Activated naive CD4-positive, alpha-beta T cell treated with Interleukin-2 at 50 U/mL for 16 hours (primary cell): ENCODE data around the gene NXN.
"Not testable (repeated sequence)": the region's sequence is repeated elsewhere in the genome, so short reads cannot be mapped to it uniquely, and the experiment has no call there.

Source experiments
- DNase-seq: peaks from one replicate; pipeline ENCODE4 v3.0.0-alpha.2; 2020

Gene NXN

DNA sequence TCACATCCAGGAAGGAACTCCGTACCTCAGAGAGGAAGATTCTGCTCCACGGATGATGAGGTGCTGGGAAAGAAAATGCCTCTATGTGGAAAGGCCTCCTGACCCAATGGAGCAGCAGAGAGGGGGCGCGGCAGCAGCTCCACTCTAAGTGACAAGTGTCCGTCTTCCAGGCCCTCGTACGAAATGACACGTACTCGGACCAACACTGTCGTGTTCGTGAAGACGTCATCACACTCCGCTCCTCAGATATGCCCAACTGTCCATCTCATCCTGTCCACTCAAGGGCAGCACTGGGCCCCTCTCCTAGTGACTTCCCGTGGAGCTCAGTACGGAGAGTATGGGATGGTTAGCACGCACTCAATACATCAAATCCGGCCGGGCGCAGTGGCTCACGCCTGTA is 165.2 kb downstream of the NXN start:
- DNase-seq: no peak

- DNase-seq: no peak
These were observed 166.9 kb downstream of the NXN start for GRCh38 chr17:812638-813204.

DNA sequence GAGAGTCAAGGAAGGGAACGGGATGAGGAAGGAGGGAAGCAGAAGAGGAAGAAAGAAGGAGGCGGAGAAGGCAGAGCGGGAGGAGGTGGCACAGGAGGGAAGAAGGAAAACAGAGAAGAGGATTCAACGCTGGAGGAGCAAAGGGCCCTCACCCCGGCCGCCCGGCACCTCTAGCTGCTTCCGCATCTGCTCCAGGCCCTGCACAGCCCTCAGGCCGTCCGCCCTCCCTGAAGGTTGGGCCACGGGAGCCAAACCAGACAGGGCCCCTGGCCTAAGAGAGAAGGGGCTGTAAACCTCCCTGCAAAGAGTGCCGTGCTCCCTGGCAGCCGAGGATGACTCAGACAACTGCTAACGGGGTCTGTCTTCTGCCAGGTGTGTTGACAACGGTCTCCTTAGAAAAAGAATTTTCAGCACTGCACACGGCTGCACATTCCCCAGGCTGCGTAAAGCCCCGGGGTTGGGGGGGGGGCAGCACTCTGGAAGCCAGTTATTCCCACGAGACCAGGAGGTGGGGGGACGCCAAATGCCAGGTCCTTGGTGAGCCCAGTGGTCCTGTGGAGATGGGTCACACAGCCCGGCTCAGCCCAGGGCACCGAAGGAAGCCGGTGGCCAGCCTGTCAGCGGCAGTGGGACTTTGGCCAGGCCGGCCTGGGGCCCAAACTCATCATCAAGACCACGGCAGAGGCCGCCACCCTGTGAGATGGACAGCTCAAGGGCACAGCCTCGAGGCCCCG is 168.4 kb downstream of the NXN start:
- no peak for DNase-seq

DNA sequence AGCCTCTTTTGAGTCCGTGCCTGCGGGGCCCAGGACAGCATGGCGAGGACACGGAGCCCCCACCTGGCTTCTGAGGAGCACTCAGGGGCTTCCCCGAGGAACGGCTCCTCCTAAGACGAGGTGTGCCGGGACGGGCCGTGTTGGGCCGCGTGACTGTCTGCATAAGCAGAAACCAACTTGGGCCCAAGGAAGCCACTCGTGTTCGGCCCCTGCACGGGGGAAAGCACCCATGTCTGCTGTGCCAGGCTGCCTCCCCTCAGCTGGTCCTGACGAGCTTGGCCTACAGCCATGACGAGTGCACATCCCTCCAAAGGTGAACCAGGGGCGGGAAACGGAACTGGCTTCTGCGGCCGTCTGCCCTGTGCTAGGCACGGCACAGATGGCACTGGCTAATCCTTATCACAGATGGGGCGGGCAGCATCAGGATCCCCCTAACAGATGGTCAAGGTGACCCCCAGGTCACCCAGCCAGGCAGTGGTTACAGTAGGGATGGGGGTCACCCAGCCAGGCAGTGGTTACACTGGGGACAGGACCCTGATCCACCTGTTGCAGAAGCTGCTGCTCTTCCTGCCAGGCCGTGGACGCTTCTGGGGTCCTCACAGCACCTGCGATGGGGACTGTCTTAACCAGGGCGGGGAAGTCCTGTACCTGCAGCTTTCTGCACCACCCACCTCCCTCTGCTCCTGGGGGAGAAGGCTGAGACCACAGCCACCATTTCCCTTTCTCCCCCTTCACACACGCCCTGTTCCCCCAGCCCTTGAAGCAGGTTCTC is 171.9 kb downstream of the NXN start:
- DNase-seq: no peak

DNA sequence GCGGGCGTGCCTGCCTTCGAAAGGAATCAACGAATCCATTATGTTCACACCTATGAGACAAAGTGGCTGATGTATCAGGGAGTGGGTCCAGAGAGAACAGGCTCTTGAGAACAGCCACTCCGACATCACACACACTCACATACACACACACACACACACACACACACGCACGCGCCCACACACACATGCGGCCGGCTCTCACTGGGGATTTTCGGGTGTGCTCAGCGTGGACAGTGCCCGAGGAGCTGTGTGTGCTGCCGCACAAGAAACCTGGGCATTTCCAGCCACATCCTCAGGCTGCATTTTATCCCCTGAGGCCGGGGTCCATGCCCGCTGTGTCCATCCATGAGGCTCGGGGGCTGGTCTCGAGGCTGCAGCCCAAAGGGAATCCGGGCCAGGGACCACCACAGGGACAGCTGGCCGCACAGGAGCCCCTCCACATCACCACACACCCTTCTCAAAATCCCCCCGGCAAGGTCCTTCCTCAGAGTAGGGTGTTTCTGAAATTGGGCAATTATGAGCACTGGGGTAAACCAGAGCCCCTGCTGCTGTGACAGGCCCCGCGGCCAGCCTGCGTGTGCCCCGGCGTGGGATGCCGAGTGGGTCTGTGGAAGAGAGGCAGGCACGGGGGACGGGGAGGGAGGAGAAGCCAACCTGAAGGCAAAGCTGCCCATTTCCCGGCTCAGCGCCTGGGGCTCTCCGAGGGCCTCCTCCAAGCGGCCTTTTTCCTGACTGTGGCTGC is 172.6 kb downstream of the NXN start:
- DNase-seq: no peak

DNA sequence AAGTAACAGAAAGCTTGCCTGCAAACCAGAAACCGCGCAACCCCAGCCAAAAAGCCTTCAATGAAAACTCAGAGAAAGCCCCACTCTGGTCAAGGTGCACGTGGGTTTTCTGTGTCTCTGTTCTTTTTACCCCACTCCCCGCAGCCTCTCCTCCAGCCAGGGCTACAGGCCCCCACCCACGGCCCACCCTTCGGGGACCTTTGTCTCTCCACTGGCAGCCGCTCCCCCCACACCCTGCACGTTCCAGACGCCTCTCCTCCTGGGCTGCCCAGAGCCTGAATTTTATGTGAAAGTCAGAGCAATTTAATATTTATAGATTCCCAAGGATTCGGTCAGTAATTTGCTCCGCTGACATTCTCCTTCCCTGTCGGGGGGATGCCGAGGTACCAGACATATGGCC is 173.2 kb downstream of the NXN start:
- DNase-seq: no peak

DNA sequence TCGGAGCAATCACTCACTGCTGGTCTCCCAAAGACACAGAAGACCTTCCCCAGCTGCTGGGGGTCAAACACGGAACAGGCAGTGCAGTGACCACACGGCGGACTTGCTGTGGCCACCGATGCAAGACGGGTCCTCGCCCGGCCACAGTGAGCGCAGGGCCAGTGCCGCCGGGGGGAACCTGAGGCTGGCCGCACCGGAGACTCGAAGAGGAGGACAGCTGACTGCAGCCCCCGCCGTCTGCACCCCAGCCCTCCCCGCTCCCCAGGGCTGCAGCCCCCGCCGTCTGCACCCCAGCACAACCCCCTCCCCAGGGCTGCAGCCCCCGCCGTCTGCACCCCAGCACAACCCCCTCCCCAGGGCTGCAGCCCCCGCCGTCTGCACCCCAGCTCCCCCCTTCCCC is 173.7 kb downstream of the NXN start:
- DNase-seq: not testable (repeated sequence)

DNA sequence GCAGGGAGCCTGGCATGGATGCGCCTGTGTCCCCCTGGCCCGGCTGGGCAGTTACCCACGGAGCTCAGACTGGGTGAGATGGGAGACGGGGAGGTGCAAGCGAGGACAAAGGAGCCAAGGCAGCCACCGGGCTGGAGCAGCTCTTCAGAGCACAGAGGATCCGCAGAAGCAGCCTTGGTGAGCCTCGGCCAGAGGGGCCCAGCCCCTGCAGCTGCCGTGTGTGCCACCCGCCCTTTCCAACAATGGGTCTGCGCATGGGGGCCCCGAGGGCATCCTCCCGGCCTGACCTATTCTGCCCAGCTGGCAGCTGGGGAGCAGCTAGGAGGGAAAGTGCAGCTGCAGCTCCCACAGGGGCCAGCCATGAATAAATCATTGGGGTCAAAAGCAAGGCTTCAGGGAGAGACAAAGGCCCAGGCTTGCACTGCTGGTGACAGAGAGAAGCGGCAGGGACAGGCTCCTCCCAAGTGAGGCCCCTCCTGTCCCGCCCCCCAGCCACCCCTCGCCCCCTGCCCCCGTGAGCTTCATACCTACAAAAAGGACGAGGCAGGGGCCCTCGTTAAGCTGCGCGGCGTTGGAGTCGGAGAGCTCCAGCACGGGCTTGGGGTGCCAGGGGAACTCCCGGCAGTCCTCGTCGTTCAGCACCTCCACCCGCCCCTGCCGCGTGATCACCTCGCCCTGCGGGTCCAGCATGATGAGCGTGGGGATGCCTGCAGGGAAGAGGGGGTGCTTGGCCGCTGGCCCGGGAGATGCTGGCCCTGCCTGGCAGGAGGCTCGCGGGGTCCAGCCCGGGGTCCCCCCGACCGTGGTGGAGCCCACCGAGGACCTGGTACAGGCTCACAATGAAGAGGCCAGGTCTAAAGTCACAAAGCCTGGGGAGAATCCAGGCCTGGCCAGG is 174.8 kb downstream of the NXN start:
- DNase-seq: no peak

GRCh38 chr17:802901-803881 is 176.4 kb downstream of the NXN start:
- no peak for DNase-seq

- no peak for DNase-seq
These were observed 177.1 kb downstream of the NXN start for GRCh38 chr17:802481-802880.

DNA sequence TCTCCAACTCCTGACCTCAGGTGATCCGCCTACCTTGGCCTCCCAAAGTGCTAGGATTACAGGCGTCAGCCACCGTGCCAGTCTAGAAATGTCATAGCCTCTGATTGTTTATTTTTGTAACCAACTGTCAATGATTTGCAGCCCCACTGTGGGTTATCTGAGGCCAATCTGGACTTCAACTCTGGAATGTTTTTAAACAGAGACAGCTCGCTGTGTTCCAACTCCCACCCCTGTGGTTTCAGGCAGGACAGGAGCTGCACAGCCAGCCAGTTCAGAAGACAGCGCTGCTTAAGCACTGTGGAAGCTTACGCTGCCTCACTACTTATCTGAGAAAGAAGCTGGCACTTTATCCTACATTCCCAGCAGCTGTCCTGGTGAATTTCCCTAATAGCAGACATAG is 177.9 kb downstream of the NXN start:
- no peak for DNase-seq

GRCh38 chr17:800446-801242 is 178.9 kb downstream of the NXN start:
- DNase-seq: no peak

GRCh38 chr17:799261-799660 is 180.3 kb downstream of the NXN start:
- no peak for DNase-seq

- DNase-seq: no peak
These were observed 181.3 kb downstream of the NXN start for GRCh38 chr17:798246-798645.

- no peak for DNase-seq
These were observed 182.2 kb downstream of the NXN start for GRCh38 chr17:797236-797840.

DNA sequence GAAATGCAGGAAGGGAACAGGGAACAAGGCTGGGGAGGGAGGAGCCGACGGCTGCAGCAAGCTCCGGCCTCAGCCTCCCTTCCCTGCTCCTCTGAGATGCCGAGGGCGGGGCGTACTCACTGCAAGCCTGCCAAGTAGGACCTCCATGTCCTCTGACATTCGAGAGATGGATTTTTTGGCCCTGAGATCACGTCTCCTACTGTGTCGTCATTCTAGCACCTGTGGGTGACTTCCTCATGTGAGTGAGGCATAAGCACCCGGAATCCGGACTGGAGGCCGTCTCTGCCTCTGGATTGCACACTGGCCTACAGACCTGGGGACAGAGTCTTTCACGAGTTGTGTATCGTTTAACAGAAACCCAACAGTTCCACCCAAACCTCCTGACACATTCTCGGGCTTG is 183.0 kb downstream of the NXN start:
- DNase-seq: no peak

- no peak for DNase-seq
These were observed 183.9 kb downstream of the NXN start for GRCh38 chr17:795721-796120.

DNA sequence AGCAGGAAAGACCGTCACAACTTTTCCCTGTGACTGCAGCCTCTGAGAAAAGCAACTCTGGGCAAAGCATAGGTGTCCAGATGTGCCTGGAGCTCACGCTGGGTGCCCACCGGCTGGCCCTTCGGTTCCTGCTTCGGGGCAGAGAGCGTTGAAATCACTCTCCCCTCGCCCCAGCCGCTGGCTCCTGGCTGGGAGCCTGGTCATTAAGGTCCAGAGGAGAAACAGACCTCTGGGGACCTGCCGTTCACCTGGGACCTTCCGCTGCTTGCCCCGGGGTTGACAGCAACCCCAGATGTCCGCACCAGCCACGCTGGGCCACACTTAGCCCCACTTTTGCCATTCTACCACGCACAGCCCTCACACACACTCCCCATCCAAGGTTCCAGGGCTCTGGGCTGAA is 184.3 kb downstream of the NXN start:
- DNase-seq: no peak

DNA sequence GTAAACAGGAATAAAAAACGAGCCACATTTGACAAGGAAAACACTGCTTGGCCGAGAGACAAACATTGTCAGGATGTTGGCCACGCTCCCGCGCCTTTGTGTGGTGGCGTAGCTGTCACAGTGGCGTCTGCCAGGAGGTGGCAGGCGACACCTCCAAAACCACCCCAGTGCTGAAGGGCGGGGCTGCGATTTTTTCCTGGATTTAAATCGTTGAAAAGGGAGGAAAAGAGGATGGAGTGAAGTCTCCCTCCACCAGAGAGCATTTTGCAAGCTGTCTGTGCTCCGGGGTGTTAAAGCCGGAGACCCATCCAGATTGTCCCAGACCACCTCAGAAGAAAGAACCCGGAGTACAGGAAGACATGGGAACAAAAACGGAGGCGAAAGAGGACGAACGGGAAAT is 184.7 kb downstream of the NXN start:
- peak; percentile 28 for DNase-seq

GRCh38 chr17:792277-792676 is 187.3 kb downstream of the NXN start:
- DNase-seq: no peak
